Activated CD8-positive, alpha-beta memory T cell treated with anti-CD3 and anti-CD28 coated beads, Interleukin-2, amount 50 U/mL, for 1 hour (primary cell): ENCODE data around the gene LPAR2.
"Not testable (repeated sequence)": the region's sequence is repeated elsewhere in the genome, so short reads cannot be mapped to it uniquely, and the experiment has no call there.

Experiments
- DNase-seq: peaks from one replicate; pipeline ENCODE4 v3.0.0-alpha.2; 2020; ENCODE audit errors: extremely low read depth

Gene LPAR2

DNA sequence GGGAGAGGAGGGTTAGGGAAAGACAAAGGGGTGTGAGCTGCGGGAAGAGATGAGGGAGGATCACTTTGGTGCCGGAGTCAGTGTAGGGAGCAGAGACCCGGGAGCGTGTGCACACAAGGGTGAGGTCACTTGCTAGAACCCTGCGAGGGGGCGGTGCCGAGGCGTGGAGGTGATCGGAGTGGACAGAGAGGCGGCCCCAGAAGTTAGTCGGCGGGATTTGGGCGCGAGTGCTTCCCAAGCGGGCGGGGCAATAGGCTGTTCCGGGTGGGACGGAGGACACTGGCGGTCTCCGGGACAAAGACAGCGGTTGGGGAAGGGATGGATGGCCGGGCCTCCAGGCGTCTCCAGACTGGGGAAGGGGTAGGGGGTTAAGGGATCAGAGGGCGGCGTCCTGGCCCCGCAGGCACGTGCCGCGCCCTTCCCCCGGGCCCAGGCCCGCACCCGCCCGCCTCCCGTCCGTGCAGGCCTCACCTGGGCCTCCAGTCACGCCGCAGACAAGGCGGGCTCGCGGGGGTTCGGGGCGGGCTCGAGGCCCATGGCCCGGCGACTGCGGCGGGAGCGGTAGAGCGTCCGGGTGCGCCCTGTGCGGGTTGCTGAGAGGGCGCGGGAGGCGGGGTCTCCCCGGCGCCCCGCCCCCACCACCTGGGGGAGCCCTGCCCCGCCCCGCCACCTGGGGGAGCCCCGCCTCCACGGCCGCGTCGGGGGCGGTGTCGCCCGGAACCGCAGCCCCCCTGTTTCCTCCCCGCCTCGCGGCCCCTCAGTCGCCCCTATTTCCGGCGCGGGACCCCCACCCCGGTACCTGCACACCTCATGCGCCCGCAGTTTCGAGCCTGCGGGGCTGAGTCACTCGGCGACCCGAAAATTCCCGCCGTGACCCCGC is at the start of gene LPAR2:
Gene LPAR2, minus strand, starts transcription at position 600 of the 880 bp plus-strand sequence. CDS start 945 bp downstream, outside the sequence.
- DNase-seq = no peak

- DNase-seq = no peak
These were observed 49.6 kb upstream of the LPAR2 start for GRCh38 chr19:19677579-19677978.

DNA sequence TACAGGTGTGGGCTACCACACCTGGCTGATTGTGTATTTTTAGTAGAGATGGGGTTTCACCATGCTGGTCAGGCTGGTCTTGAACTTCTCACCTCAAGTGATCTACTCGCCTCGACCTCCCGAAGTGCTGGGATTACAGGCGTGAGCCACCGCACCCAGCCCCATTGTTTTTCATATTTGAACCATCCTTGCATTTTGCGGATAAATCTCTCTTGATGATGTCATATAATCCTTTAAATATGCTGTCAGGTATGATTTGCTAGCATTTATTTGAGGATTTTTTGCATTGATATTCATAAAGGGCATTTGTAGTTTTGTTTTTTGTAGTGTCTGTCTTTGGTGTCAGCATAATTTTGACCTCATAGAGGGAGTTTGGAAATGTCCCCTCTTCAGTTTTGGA is 46.3 kb upstream of the LPAR2 start:
- DNase-seq = no peak

DNA sequence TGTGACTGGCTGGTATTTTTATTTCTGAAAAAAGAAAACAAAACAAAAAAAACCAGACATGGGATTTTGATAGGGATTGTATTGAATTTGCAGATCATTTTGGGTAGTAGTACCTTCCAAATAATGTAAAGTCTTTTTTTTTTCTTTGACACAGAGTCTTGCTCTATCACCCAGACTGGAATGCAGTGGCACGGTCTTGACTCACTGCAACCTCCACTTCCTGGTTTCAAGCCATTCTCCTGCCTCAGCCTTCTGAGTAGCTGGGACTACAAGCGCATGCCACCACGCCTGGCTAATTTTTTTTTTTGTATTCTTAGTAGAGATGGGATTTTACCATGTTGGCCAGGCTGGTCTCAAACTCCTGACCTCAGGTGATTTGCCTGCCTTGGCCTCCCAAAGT is 44.8 kb upstream of the LPAR2 start:
- no peak for DNase-seq

DNA sequence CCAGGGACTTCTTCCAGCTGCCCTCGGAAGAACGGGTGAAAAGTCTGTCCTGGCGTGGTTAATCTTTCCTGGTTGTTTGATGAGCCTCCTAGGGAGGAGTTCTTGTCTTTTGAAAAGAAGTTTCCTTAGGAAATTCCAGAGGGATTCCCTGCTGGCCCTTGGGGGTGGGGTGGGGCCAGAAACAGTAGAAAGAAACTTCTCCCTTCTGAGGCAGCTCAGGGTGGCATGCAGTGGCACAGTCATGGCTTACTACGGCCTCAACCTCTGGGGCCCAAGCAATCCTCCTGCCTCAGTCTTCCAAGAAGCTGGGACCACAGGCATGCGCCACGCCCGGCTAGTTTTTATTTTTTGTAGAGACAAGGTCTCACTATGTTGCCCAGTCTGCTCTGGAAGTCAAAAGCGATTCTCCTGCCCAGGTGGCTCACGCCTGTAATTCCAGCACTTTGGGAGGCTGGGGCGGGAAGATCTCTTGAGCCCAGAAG is 42.1 kb upstream of the LPAR2 start:
- no peak for DNase-seq

GRCh38 chr19:19668230-19669012 is 40.4 kb upstream of the LPAR2 start, which contains the start of gene ZNF101:
Gene ZNF101, plus strand, starts transcription at chr19:19668839. Its CDS starts 125 bp downstream, at chr19:19668964.
- DNase-seq = peak; percentile 83

DNA sequence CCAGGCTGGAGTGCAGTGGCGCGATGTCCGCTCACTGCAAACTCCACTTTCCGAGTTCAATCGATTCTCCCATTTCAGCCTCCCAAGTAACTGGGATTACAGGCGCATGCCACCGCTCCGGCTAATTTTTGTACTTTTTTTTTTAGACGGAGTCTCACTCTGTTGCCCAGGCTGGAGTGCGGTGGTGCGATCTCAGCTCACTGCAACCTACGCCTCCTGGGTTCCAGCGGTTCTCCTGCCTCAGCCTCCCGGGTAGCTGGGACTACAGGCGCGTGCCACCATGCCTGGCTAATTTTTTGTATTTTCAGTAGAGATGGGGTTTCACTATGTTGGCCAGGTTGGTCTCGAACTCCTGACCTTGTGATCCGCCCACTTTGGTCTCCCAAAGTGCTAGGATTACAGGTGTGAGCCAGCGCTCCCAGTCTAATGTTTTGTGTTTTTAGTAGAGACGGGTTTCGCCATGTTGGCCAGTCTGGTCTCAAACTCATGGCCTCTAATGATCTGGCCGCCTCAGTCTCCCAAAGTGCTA is 37.5 kb upstream of the LPAR2 start:
- DNase-seq = not testable (repeated sequence)

DNA sequence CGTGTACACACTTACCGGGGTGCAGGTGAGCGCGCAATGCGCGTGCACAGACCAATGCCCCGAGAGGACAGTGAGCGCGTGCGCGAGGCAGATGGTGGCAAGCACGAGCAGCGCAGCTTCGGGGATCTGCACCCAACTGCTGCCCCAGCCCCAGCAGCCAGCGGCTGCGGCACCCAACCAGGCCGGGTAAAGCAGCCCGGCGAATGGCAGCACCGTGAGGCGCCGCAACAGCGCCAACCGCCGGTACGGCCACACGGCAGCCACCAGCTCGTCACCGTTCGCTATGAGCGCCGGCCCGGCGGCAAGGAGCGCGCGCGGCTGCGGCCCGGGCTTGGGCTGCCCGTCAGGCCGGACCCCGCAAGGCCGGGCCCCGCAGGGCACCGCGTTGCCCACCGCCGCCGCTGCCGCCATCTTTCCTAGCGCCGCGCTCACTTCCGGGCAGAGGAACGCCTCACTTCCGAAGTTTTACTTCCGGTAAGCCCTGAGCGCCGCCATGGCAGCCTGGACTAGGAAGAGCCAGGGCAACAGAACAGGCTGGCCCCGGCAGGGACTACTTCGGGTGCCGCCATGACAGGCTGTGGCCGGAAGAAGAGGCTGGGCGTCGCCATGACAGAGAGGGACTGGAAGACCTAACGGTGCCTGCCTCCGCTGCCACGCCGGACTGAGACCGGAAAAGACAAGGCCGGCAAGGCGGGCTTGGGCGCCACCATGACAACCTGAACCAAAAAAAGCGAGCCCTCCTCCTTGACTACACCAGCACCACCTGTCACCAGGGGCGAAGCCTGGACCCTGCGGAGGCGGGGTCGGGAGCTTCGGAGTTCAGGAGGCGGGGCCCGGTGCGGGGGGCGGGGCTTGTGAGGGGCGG is 35.5 kb upstream of the LPAR2 start, which contains the start of gene ATP13A1:
Gene ATP13A1, minus strand, starts transcription at position 421 of the 865 bp plus-strand sequence. Its CDS starts 10 bp downstream, at position 411.
- peak; percentile 88 for DNase-seq

DNA sequence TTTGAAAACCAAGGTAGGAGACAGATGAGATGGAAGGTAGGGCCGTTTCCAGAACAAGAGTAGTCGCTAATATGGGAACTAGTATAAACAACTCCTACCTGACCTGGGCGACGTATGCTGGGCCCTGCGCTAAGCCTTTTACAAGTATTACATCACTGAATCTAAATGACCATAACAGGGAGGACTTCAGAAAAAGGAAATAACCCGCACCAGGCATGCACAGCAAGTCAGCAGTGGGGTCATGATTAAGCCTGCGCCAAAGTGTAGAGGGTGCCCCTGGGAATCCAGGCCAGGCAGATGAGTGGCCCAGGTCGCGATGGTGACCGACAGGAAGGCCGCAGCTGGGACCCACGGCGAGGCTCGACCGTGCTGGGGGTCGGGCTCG is 34.8 kb upstream of the LPAR2 start:
- no peak for DNase-seq

- DNase-seq = no peak
These were observed 34.3 kb upstream of the LPAR2 start for GRCh38 chr19:19662344-19662743.

DNA sequence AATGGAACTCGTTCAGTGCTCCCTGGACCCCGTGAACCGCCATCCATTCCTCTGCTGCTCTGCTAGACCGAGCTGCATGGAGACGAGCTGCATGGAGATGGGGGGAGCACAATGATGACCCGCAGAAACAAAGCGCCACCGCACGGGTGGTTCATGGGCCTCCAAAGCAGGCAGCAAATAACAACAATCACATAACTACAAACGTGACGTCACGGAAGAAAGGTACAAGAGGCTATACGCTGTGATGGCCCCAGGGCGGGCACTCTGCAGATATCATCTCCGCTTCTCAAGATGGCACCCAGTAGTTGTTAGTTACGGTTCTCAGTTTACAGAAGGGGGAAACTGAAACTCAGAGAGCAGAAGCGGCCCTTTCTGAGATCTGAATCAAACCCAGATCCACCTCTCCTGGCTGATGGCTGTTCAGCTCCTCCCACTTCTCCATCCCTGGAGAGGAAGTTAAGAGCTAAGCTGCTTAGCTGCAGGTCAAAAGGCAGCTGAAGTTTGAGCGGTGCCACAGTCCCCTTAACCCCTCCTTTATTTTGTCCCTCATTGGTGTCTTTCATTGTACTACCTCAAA is 33.7 kb upstream of the LPAR2 start:
- no peak for DNase-seq

GRCh38 chr19:19661141-19661674 is 33.2 kb upstream of the LPAR2 start:
- DNase-seq = no peak

DNA sequence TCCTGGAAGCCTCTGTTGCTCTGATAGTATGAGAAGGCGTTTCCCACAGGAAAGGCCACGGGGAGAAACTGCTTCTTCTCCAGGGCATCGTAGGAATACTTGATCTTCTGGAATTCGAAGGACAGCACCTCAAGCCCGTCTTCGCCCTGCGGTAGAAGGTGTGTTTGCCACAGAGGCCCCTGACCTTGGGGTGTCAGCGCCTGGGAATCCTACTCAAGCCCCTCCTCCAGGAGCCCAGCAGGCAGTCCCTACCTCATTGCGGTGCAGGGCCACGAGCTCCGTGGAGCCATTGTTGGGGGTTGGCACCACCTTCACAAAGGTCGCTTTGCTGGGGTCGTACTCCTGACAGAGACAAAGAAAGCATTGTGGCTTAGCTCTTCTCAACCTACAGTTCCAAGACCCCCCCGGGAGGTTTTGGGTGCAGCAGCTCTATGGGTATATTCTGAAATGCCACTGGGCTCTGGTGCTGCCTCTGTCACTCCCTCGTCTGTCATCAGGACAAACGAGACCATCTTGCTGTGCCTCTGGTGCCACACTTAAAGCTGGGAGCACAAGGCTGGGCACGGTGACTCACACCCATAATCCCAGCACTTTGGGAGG is 31.7 kb upstream of the LPAR2 start:
- DNase-seq = no peak

- DNase-seq = no peak
These were observed 29.4 kb upstream of the LPAR2 start for GRCh38 chr19:19657397-19657783.

GRCh38 chr19:19656451-19657396 is 28.7 kb upstream of the LPAR2 start:
- no peak for DNase-seq

DNA sequence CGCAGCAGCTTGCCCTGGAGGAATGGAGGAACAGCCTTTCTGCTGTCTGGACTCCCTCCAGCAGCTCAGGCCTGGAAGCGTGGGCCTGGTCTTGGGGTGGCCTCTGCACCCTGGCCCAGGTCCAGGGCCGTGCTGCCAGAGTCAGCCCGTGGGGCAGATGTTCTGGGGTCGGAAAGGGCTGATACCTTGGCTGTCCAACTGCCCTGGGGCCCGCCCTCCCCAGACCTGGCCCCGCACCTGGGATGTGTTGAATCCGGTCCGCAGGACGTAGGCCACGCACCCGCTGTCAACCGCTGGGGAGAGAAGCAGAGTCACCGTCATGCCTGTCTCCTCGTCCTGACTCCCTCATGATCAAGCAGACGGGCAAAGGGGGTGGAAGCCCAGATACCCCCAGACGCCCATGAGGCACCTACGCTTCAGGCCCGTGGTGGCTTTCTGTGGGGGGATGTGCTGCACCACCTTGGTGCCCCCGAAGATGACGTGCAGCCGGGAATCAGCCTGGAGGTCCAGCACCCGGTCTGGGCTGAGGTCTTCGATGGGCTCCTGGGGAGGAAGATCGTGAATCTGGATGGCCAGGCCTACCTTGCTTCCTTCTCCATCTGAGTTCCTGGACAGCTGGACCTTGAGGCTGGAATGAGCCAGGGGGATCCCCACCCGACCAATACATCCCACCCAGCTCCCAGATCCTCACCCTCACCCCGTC is 27.8 kb upstream of the LPAR2 start:
- no peak for DNase-seq

- no peak for DNase-seq
These were observed 27.1 kb upstream of the LPAR2 start for GRCh38 chr19:19655051-19655594.

- DNase-seq = no peak
These were observed 26.4 kb upstream of the LPAR2 start for GRCh38 chr19:19654441-19654840.
